ENCODE data around the gene ADAM8. TPM values are rescaled to one million over a fixed set of nuclear protein-coding genes. Genes with fewer than 3 reads are reported as not detected.

ADAM8 gene
- total and polyA plus RNA-seq, 10 of the 15 experiments (the other 5 are each of a cell fraction or from before 2014, with no cell fraction given) = 0.37 to 92.7 (median 21.7) TPM

DNA sequence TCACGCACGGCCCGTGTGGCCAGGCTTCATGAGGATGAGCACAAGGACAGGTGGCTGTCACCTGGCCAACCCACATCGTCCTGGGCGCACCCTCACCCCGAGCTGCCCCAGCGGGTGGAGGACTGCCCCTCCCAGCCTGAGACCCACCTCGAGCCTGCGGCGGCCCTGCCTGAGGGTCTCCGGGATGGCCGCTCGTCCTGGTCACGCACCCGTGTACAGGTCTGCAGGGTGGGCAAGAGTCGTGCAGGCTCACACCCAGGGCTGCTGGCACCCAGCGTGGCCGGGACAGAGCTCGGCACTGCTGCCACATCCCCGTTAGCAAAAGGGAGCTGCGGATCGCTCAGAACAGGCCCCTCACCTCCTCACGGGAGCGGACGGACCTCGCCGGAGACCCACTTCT is 61.1 kb downstream of the ADAM8 start:
- H4K20me1 ChIP-seq (ENCODE audit: control insufficient read depth, insufficient read depth) = no peaks in the 10 kb centered on the region
- no peaks in the 10 kb centered on the region for H3K9me3 ChIP-seq (replicated peaks; ENCODE audit: control insufficient read depth, insufficient read depth, low read length)
- SMC1A ChIA-PET (ENCODE audit: uncharacterized antibody, unreplicated experiment) = no interaction called here
- ATAC-seq (no peak), FAIRE-seq (no peak), DNase-seq (ENCODE audit: low read depth, low spot score) (no peak)
- in situ Hi-C loops (cut with MboI) = no loop called here
- H3K4me2 ChIP-seq (ENCODE audit: control insufficient read depth, insufficient read depth) = no peak overlapping the region
- no peaks in the 10 kb centered on the region for H3K27me3 ChIP-seq (replicated peaks in 1 of 2; ENCODE audit: control insufficient read depth in 2 of 2, insufficient read depth in 2 of 2, low read length in 1 of 2)
- H3K9ac ChIP-seq (ENCODE audit: control insufficient read depth, insufficient read depth, low read length) = no peak overlapping the region
- CTCF ChIA-PET = no interaction called here
- TF ChIP-seq NFIC (IDR thresholded peaks at IDR 0.05; ENCODE audit: low read depth, low read length) = no peak
- no peak for TF ChIP-seq SREBF1 (IDR thresholded peaks at IDR 0.05; ENCODE audit: low read length)
- TF ChIP-seq KLF5 (IDR thresholded peaks at IDR 0.05; ENCODE audit: partially characterized antibody) = no peak
- TF ChIP-seq RAD21 (IDR thresholded peaks at IDR 0.05; ENCODE audit: insufficient read depth, low read depth, low read length) = no peak
- no peak for TF ChIP-seq EGR1 (IDR thresholded peaks at IDR 0.05; ENCODE audit: borderline replicate concordance in 1 of 2, low read depth in 2 of 2, low read length in 2 of 2)
- BruUV-seq (replicated peaks) = no TSS peak
- no peaks in the 10 kb centered on the region for H3K4me1 ChIP-seq (ENCODE audit: control insufficient read depth, insufficient read depth, low read length)
- H2AFZ ChIP-seq (ENCODE audit: control insufficient read depth, low read depth, low read length) = no peak overlapping the region
- no peak overlapping the region for H3K27ac ChIP-seq (ENCODE audit: control insufficient read depth, insufficient read depth)
- 78% methylated on average over 25 of the region's 27 CpGs for WGBS (ENCODE audit: insufficient coverage, insufficient replicate concordance, low lambda C conversion rate, missing lambda C conversion rate)
- no peaks in the 10 kb centered on the region for H3K79me2 ChIP-seq (ENCODE audit: control insufficient read depth, insufficient read depth, low read length)
- RAD21 ChIA-PET (ENCODE audit: unreplicated experiment) = no interaction called here
- H3K36me3 ChIP-seq (ENCODE audit: control insufficient read depth in 2 of 2, insufficient read depth in 2 of 2, low read length in 1 of 2) = no peaks in the 10 kb centered on the region
- intact Hi-C loops (cut with micrococcal nuclease; ENCODE audit: unreplicated experiment) = no loop called here
- no peak overlapping the region for H3K4me3 ChIP-seq
- POLR2A ChIA-PET = no interaction called here

DNA sequence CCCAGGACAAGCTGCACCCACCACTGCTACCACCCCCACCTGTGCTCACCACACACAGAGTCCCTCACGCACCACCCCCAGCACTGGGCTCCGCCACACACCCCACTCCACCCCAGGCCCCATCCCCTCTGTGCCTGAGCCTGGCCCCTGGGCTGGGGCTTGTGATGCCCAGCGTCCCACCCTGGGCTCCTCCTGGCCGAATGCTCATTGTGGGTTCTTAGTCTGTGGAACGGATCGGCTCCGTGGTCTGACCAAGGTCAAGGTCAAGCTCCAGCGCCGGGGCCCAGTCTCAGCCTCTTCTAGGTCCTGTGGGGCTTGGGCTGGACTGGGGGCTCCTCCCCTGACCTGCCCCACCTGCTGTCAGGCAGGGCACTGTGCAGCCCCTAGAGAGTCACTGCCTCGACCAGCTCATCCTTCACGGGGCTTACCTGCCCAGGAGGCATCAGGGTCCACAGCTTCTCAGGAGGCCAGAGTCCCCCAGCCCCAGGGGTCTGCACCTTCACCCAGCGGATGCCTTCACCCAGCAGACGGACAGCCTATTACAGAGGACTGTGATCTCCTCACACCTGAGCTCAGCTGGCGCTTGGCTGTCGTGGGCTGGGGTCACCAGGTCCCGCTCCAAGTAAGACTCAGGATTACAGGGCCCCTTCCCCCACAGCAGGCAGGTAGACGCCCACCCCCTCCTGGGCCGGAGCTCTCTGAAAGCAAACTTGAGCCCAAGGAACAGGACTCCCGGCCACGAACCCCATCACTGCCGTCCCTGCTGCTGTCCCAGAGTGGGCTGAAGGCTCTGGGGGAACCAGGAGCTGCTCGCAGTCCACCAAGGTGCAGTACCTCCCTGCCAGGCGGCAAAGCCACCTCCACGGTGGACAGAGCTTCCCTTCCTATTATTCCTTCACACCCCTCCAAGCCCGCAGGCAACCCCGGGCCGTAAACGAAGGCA is 61.9 kb downstream of the ADAM8 start:
- ChIA-PET SMC1A (ENCODE audit: uncharacterized antibody, unreplicated experiment) (no interaction called here), POLR2A (no interaction called here), CTCF (no interaction called here), RAD21 (ENCODE audit: unreplicated experiment) (no interaction called here)
- Histone ChIP-seq H3K9me3 (replicated peaks; ENCODE audit: control insufficient read depth, insufficient read depth, low read length) (no peaks in the 10 kb centered on the region), H3K4me3 (no peak overlapping the region), H4K20me1 (ENCODE audit: control insufficient read depth, insufficient read depth) (no peaks in the 10 kb centered on the region), H3K4me2 (ENCODE audit: control insufficient read depth, insufficient read depth) (no peak overlapping the region), H3K27ac (ENCODE audit: control insufficient read depth, insufficient read depth) (no peak overlapping the region), H3K27me3 (replicated peaks in 1 of 2; ENCODE audit: control insufficient read depth in 2 of 2, insufficient read depth in 2 of 2, low read length in 1 of 2) (no peaks in the 10 kb centered on the region), H3K79me2 (ENCODE audit: control insufficient read depth, insufficient read depth, low read length) (no peaks in the 10 kb centered on the region), H3K4me1 (ENCODE audit: control insufficient read depth, insufficient read depth, low read length) (no peaks in the 10 kb centered on the region), H3K9ac (ENCODE audit: control insufficient read depth, insufficient read depth, low read length) (no peak overlapping the region), H2AFZ (ENCODE audit: control insufficient read depth, low read depth, low read length) (no peak overlapping the region), H3K36me3 (ENCODE audit: control insufficient read depth in 2 of 2, insufficient read depth in 2 of 2, low read length in 1 of 2) (no peaks in the 10 kb centered on the region)
- in situ Hi-C loops (cut with MboI) (no loop called here), intact Hi-C loops (cut with micrococcal nuclease; ENCODE audit: unreplicated experiment) (no loop called here)
- WGBS (ENCODE audit: insufficient coverage, insufficient replicate concordance, low lambda C conversion rate, missing lambda C conversion rate) = 48% methylated on average over 25 of the region's 28 CpGs
- BruUV-seq (replicated peaks) = no TSS peak
- DNase-seq (ENCODE audit: low read depth, low spot score) (no peak), FAIRE-seq (no peak), ATAC-seq (no peak)
- TF ChIP-seq ZBTB11 (CRISPR knock-in tag; IDR thresholded peaks at IDR 0.05) (no peak), ASH2L (IDR thresholded peaks at IDR 0.05; ENCODE audit: borderline replicate concordance, low read depth) (no peak), FOXM1 (IDR thresholded peaks at IDR 0.05; ENCODE audit: low read depth, low read length) (no peak), SREBF1 (IDR thresholded peaks at IDR 0.05; ENCODE audit: low read length) (no peak), TAF1 (IDR thresholded peaks at IDR 0.05; ENCODE audit: borderline replicate concordance, low read depth, low read length) (no peak)
- TF ChIP-seq, protein P1, sequence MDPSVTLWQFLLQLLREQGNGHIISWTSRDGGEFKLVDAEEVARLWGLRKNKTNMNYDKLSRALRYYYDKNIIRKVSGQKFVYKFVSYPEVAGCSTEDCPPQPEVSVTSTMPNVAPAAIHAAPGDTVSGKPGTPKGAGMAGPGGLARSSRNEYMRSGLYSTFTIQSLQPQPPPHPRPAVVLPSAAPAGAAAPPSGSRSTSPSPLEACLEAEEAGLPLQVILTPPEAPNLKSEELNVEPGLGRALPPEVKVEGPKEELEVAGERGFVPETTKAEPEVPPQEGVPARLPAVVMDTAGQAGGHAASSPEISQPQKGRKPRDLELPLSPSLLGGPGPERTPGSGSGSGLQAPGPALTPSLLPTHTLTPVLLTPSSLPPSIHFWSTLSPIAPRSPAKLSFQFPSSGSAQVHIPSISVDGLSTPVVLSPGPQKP (IDR thresholded peaks at IDR 0.05; ENCODE audit: low read depth, low read length) = no peak
